ENCODE measurements around the gene BMX. TPM values are rescaled to one million over a fixed set of nuclear protein-coding genes. Genes with fewer than 3 reads are reported as not detected.

BMX gene
- total RNA-seq, 4 donors from 2014 or later, result 0.88 to 4.7 (median 2.4) TPM

- DNase-seq, result no peak
- H3K4me1 ChIP-seq, result no peaks in the 10 kb centered on the region
- H3K27me3 ChIP-seq, result no peaks in the 10 kb centered on the region
- intact Hi-C loops (cut with DNase I; ENCODE audit: low total_unique reads), result no loop called here
- no peak overlapping the region for H3K27ac ChIP-seq
- H3K9me3 ChIP-seq, result no peaks in the 10 kb centered on the region
- no peaks in the 10 kb centered on the region for H3K36me3 ChIP-seq
- no peak overlapping the region for H3K4me3 ChIP-seq
- no peak for TF ChIP-seq POLR2A (IDR thresholded peaks at IDR 0.05)
- TF ChIP-seq, protein P1, sequence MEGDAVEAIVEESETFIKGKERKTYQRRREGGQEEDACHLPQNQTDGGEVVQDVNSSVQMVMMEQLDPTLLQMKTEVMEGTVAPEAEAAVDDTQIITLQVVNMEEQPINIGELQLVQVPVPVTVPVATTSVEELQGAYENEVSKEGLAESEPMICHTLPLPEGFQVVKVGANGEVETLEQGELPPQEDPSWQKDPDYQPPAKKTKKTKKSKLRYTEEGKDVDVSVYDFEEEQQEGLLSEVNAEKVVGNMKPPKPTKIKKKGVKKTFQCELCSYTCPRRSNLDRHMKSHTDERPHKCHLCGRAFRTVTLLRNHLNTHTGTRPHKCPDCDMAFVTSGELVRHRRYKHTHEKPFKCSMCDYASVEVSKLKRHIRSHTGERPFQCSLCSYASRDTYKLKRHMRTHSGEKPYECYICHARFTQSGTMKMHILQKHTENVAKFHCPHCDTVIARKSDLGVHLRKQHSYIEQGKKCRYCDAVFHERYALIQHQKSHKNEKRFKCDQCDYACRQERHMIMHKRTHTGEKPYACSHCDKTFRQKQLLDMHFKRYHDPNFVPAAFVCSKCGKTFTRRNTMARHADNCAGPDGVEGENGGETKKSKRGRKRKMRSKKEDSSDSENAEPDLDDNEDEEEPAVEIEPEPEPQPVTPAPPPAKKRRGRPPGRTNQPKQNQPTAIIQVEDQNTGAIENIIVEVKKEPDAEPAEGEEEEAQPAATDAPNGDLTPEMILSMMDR (IDR thresholded peaks at IDR 0.05), result no peak
Measured at GRCh38 chrX:15598026-15598425, 97.4 kb downstream of the BMX start.

DNA sequence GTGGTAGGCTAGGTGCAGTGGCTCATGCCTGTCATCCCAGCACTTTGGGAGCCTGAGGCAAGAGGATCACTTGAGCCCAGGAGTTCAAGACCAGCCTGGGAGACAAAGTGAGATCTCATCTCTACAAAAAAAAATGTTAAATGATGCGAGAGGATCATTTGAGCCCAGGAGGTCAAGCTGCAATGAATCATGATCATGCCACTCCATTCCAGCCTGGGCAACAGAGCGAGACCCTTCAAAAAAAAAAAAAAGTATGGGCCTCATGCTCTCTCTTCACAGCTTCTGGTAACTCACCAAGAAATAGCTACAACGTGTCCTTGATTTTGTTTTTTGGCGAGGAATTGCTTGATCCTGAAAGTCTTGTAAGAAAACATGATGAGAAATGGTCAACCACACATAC, 98.9 kb downstream of the BMX start:
- no peaks in the 10 kb centered on the region for H3K27me3 ChIP-seq
- no peaks in the 10 kb centered on the region for H3K36me3 ChIP-seq
- H3K9me3 ChIP-seq, result no peaks in the 10 kb centered on the region
- no peak for DNase-seq
- TF ChIP-seq POLR2A (IDR thresholded peaks at IDR 0.05), result no peak
- TF ChIP-seq, protein P1 (IDR thresholded peaks at IDR 0.05), result no peak
- intact Hi-C loops (cut with DNase I; ENCODE audit: low total_unique reads), result no loop called here
- H3K27ac ChIP-seq, result no peak overlapping the region
- no peak overlapping the region for H3K4me3 ChIP-seq
- H3K4me1 ChIP-seq, result no peaks in the 10 kb centered on the region

GRCh38 chrX:15600049-15600448, 99.4 kb downstream of the BMX start:
- no peak for DNase-seq
- no peaks in the 10 kb centered on the region for H3K9me3 ChIP-seq
- H3K4me3 ChIP-seq, result no peak overlapping the region
- H3K4me1 ChIP-seq, result no peaks in the 10 kb centered on the region
- H3K27ac ChIP-seq, result no peak overlapping the region
- no peak for TF ChIP-seq POLR2A (IDR thresholded peaks at IDR 0.05)
- TF ChIP-seq, protein P1 (IDR thresholded peaks at IDR 0.05), result no peak
- intact Hi-C loops (cut with DNase I; ENCODE audit: low total_unique reads), result no loop called here
- no peaks in the 10 kb centered on the region for H3K36me3 ChIP-seq
- H3K27me3 ChIP-seq, result no peaks in the 10 kb centered on the region

DNA sequence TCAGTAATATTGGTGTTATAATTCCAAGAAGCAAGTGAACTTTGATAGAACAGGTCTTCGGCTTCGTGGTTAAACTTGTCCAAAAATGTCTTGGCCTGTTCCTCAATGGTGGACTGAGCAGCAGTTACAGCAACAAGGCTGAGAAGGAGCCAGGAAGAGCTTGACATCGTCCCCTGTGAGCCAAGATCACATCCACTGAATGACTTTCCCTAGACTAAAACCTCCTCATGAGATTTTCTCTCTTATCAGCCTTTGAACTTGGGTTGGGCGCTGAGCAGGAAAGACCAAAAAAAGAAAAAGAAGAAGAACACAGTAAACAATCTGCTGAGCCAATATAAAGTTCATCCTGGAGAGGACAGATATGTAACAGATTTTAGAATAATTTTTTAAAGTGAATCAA, 100.1 kb downstream of the BMX start, which contains the start of gene ACE2:
TSS of gene ACE2 (minus strand) at position 216 of the 400 bp plus-strand sequence. CDS start at position 167, 49 bp downstream.
- TF ChIP-seq, protein P1 (IDR thresholded peaks at IDR 0.05), result no peak
- no peak for TF ChIP-seq POLR2A (IDR thresholded peaks at IDR 0.05)
- Histone ChIP-seq H3K27me3 (no peaks in the 10 kb centered on the region), H3K4me1 (no peaks in the 10 kb centered on the region), H3K27ac (no peak within 1 kb of the TSS), H3K4me3 (no peak within 1 kb of the TSS), H3K36me3 (no peaks in the 10 kb centered on the region), H3K9me3 (no peaks in the 10 kb centered on the region)
- no peak for DNase-seq
- intact Hi-C loops (cut with DNase I; ENCODE audit: low total_unique reads), result no loop called here

DNA sequence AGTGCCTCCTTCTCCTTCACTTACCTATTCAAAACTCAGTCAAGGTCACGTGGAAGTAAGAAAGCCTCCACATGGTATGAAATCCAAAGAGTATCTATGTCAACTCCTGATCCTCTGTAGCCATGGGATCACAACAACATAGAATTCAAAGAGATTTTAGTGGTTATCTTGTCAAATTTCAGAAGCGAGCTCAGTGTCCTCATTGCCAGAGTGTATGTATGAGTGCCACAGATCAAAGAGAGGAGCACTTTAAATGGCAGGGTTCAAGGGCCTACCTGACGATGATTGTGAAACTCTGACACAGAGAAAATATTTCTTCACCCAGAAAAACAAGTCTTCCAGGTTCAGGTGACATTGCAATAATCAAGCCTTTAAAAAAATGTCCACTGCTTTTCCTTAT, 101.3 kb downstream of the BMX start:
- H3K27ac ChIP-seq, result no peak overlapping the region

More for the DNA sequence above, 101.3 kb downstream of the BMX start:
- no peaks in the 10 kb centered on the region for H3K36me3 ChIP-seq
- no peaks in the 10 kb centered on the region for H3K27me3 ChIP-seq
- no peak for DNase-seq
- intact Hi-C loops (cut with DNase I; ENCODE audit: low total_unique reads), result no loop called here
- no peaks in the 10 kb centered on the region for H3K4me1 ChIP-seq
- no peak overlapping the region for H3K4me3 ChIP-seq
- H3K9me3 ChIP-seq, result no peaks in the 10 kb centered on the region
- TF ChIP-seq, protein P1 (IDR thresholded peaks at IDR 0.05), result no peak
- no peak for TF ChIP-seq POLR2A (IDR thresholded peaks at IDR 0.05)
